Liver (tissue), 9 donors: ENCODE measurements around the gene GEMIN5. TPM values are rescaled to one million over a fixed set of nuclear protein-coding genes. Genes with fewer than 3 reads are reported as not detected.

ENCODE experiments used
- DNase-seq: peaks from one replicate; pipeline ENCODE4 v3.0.0-alpha.2; 2017; ENCODE audit warnings: low spot score
- H3K27ac ChIP-seq, 2 donors: one replicate each; pipeline ENCODE4 v1.7.0; 2013; ENCODE audit warnings: inconsistent platforms in 2 of 2, low read length in 2 of 2, control low read depth in 1 of 2, low read depth in 1 of 2, mild to moderate bottlenecking in 1 of 2
- H3K27me3 ChIP-seq, 4 donors: one replicate each; pipeline versions ENCODE4 v1.6.1 to v1.7.0; 2013; ENCODE audit warnings: low read length in 3 of 4, inconsistent platforms in 1 of 4, mild to moderate bottlenecking in 1 of 4, moderate library complexity in 1 of 4; ENCODE audit not compliant: control insufficient read depth in 4 of 4, insufficient read depth in 4 of 4
- H3K36me3 ChIP-seq, 4 donors: one replicate each; pipeline versions ENCODE4 v1.6.1 to v1.7.0; 2013; ENCODE audit warnings: low read length in 3 of 4, mild to moderate bottlenecking in 3 of 4, low read depth in 1 of 4, moderate library complexity in 1 of 4; ENCODE audit not compliant: control insufficient read depth in 4 of 4, insufficient read depth in 3 of 4
- H3K4me1 ChIP-seq, 4 donors: one replicate each; pipeline versions ENCODE4 v1.6.1 to v1.7.0; 2013; ENCODE audit warnings: low read length in 3 of 4, mild to moderate bottlenecking in 3 of 4, moderate library complexity in 1 of 4; ENCODE audit not compliant: control insufficient read depth in 4 of 4, insufficient read depth in 4 of 4
- H3K4me3 ChIP-seq, 3 donors: one replicate each; pipeline versions ENCODE4 v1.6.1 to v1.7.0; 2013; ENCODE audit warnings: low read length in 3 of 3, control low read depth in 1 of 3, low read depth in 1 of 3, mild to moderate bottlenecking in 1 of 3
- H3K9ac ChIP-seq, 2 donors: one replicate each; pipeline ENCODE4 v1.7.0; 2013; ENCODE audit warnings: low read length in 2 of 2, mild to moderate bottlenecking in 2 of 2, moderate library complexity in 2 of 2, control low read depth in 1 of 2, low read depth in 1 of 2
- H3K9me3 ChIP-seq, 4 donors: one replicate each; pipeline versions ENCODE4 v1.6.1 to v1.7.0; 2013; ENCODE audit warnings: low read length in 3 of 4; ENCODE audit not compliant: control insufficient read depth in 4 of 4
- EGR1 ChIP-seq, 2 donors: IDR thresholded peaks; 2 replicates each; pipeline ENCODE4 v1.6.1; 2016 to 2018; ENCODE audit warnings: antibody characterized with exemption in 2 of 2, low read depth in 2 of 2
- FOXA1 ChIP-seq: IDR thresholded peaks from 2 replicates; pipeline ENCODE4 v1.6.1; 2016; ENCODE audit warnings: antibody characterized with exemption
- HNF4A ChIP-seq, 2 donors: conservative IDR thresholded peaks; 2 replicates each; pipeline ENCODE4 v1.6.1; 2016; ENCODE audit warnings: antibody characterized with exemption in 2 of 2, mild to moderate bottlenecking in 2 of 2
- HNF4G ChIP-seq: IDR thresholded peaks from 2 replicates; pipeline ENCODE4 v1.6.1; 2016; ENCODE audit warnings: antibody characterized with exemption
- JUND ChIP-seq, 2 donors: IDR thresholded peaks; 2 replicates each; pipeline ENCODE4 v1.6.1; 2016; ENCODE audit warnings: antibody characterized with exemption in 2 of 2
- NR2F2 ChIP-seq: IDR thresholded peaks from 2 replicates; pipeline ENCODE4 v1.6.1; 2016; ENCODE audit warnings: antibody characterized with exemption
- RAD21 ChIP-seq, 2 donors: IDR thresholded peaks; 2 replicates each; pipeline ENCODE4 v1.6.1; 2016; ENCODE audit warnings: antibody characterized with exemption in 2 of 2, mild to moderate bottlenecking in 2 of 2
- RXRA ChIP-seq, 2 donors: IDR thresholded peaks; 2 replicates each; pipeline ENCODE4 v1.6.1; 2017 to 2018; ENCODE audit warnings: antibody characterized with exemption in 2 of 2, mild to moderate bottlenecking in 1 of 2
- SP1 ChIP-seq: IDR thresholded peaks from 2 replicates; pipeline ENCODE4 v1.6.1; 2018; ENCODE audit warnings: antibody characterized with exemption, mild to moderate bottlenecking
- TAF1 ChIP-seq: conservative IDR thresholded peaks from 2 replicates; pipeline ENCODE4 v1.6.1; 2016; ENCODE audit warnings: antibody characterized with exemption, mild to moderate bottlenecking
- WGBS: extraction: QIAGEN DNeasy Blood & Tissue Kit; methylation state at CpG from one replicate; pipeline ENCODE4 v1.1.7; 2013; 5-methylcytosine and 5-hydroxymethylcytosine counted together
- polyA plus RNA-seq, 2 donors: library from polyadenylated mRNA; stranded (reverse) in 1 of 2; unstranded in 1 of 2; fragments of 200-250 nt in 1 of 2; fragments of >200 nt in 1 of 2; fragmentation: Nextera tagmentation in 1 of 2; extraction: Ambion mirVana in 1 of 2; gene quantifications; one replicate each; pipeline versions ENCODE4 v1.2.1 to v1.2.3, GENCODE V29; 2013 to 2015
- total RNA-seq, 2 donors: library from RNA; depleted of rRNA; stranded (reverse); fragments of >200 nt; gene quantifications; one replicate each; pipeline ENCODE4 v1.2.3, GENCODE V29; 2014
- TF ChIP-seq, protein P1 (sequence below): IDR thresholded peaks from 2 replicates; pipeline ENCODE4 v1.6.1; 2016; ENCODE audit warnings: antibody characterized with exemption
- TF ChIP-seq, protein P2 (sequence below): IDR thresholded peaks from 2 replicates; pipeline ENCODE4 v1.6.1; 2016; ENCODE audit warnings: antibody characterized with exemption
- TF ChIP-seq, protein P3 (sequence below): fragments of 150-350 bp; IDR thresholded peaks from 2 replicates; pipeline ENCODE4 v1.5.1; 2017; ENCODE audit warnings: improper control_type of control experiment, low read depth, low read length; ENCODE audit not compliant: missing input control
- TF ChIP-seq, protein P4 (sequence below): IDR thresholded peaks from 2 replicates; pipeline ENCODE4 v1.6.1; 2016; ENCODE audit warnings: antibody characterized with exemption
- TF ChIP-seq, protein P5 (sequence below): IDR thresholded peaks from 2 replicates; pipeline ENCODE4 v1.6.1; 2016; ENCODE audit warnings: antibody characterized with exemption, mild to moderate bottlenecking
- donor health status: healthy.
- donor health status: healthy.
- donor health status: healthy.
- donor health status: healthy.
- donor health status: healthy.

GEMIN5 gene
- total and polyA plus RNA-seq, 4 donors, result 3.0 to 10.3 (median 6.2) TPM

DNA sequence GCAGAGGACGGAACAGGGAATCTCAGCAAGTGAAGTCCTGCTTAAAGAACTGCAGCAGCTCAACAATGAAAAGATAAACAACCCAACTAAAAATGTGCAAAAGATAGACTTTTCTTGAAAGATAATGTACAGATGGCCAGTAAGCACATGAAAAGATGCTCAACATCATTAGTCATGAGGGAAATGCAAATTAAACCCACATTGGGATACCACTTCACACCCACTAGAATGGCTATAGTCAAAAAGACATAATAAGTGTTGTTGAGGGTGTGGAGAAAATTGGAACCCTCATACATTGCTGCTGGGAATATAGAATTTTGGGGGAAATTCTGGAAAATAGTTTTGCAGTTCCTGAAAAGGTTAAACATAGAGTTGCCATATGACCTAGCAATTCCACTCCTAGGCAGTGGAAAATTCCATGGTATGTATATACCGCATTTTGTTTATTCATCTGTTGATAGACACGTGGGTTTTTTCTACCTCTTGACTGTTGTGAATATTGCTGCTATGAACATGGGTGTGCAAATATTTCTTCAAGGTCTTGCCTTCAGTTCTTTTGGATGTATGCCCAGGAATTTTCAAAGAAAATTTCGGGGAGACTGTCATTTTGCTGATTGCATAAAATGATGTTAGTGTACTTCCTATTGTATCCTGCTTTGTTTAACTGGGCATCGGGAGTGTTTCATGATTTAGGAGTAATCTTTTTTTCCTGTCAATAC, 72.4 kb downstream of the GEMIN5 start:
- TF ChIP-seq, protein P1, sequence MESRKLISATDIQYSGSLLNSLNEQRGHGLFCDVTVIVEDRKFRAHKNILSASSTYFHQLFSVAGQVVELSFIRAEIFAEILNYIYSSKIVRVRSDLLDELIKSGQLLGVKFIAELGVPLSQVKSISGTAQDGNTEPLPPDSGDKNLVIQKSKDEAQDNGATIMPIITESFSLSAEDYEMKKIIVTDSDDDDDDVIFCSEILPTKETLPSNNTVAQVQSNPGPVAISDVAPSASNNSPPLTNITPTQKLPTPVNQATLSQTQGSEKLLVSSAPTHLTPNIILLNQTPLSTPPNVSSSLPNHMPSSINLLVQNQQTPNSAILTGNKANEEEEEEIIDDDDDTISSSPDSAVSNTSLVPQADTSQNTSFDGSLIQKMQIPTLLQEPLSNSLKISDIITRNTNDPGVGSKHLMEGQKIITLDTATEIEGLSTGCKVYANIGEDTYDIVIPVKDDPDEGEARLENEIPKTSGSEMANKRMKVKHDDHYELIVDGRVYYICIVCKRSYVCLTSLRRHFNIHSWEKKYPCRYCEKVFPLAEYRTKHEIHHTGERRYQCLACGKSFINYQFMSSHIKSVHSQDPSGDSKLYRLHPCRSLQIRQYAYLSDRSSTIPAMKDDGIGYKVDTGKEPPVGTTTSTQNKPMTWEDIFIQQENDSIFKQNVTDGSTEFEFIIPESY, result no peak
- TF ChIP-seq TAF1 (no peak), JUND (IDR thresholded peaks at IDR 0.05) (no peak), FOXA1 (no peak), HNF4A (conservative IDR thresholded peaks at IDR 0.05) (no peak), EGR1 (IDR thresholded peaks at IDR 0.05; ENCODE audit: low read depth in 2 of 2) (no peak), RAD21 (IDR thresholded peaks at IDR 0.05) (no peak), HNF4G (no peak), NR2F2 (no peak), SP1 (no peak)
- TF ChIP-seq, protein P2, sequence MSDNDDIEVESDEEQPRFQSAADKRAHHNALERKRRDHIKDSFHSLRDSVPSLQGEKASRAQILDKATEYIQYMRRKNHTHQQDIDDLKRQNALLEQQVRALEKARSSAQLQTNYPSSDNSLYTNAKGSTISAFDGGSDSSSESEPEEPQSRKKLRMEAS, result no peak
- TF ChIP-seq, protein P3, sequence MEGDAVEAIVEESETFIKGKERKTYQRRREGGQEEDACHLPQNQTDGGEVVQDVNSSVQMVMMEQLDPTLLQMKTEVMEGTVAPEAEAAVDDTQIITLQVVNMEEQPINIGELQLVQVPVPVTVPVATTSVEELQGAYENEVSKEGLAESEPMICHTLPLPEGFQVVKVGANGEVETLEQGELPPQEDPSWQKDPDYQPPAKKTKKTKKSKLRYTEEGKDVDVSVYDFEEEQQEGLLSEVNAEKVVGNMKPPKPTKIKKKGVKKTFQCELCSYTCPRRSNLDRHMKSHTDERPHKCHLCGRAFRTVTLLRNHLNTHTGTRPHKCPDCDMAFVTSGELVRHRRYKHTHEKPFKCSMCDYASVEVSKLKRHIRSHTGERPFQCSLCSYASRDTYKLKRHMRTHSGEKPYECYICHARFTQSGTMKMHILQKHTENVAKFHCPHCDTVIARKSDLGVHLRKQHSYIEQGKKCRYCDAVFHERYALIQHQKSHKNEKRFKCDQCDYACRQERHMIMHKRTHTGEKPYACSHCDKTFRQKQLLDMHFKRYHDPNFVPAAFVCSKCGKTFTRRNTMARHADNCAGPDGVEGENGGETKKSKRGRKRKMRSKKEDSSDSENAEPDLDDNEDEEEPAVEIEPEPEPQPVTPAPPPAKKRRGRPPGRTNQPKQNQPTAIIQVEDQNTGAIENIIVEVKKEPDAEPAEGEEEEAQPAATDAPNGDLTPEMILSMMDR, result no peak
- TF ChIP-seq, protein P4, sequence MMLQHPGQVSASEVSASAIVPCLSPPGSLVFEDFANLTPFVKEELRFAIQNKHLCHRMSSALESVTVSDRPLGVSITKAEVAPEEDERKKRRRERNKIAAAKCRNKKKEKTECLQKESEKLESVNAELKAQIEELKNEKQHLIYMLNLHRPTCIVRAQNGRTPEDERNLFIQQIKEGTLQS, result no peak
- 62% methylated on average over 5 of the region's 5 CpGs for WGBS
- no peak overlapping the region for H3K9ac ChIP-seq
- H3K9me3 ChIP-seq, result no peaks in the 10 kb centered on the region
- no peak overlapping the region for H3K27ac ChIP-seq
- peaks cover 0 to 3% (median 1%) of the 10 kb centered on the region in 4 donors for H3K4me1 ChIP-seq
- H3K36me3 ChIP-seq, result peaks cover 0 to 20% (median 15%) of the 10 kb centered on the region in 4 donors
- H3K4me3 ChIP-seq, result no peak overlapping the region
- H3K27me3 ChIP-seq, result no peaks in the 10 kb centered on the region
- no peak for DNase-seq

DNA sequence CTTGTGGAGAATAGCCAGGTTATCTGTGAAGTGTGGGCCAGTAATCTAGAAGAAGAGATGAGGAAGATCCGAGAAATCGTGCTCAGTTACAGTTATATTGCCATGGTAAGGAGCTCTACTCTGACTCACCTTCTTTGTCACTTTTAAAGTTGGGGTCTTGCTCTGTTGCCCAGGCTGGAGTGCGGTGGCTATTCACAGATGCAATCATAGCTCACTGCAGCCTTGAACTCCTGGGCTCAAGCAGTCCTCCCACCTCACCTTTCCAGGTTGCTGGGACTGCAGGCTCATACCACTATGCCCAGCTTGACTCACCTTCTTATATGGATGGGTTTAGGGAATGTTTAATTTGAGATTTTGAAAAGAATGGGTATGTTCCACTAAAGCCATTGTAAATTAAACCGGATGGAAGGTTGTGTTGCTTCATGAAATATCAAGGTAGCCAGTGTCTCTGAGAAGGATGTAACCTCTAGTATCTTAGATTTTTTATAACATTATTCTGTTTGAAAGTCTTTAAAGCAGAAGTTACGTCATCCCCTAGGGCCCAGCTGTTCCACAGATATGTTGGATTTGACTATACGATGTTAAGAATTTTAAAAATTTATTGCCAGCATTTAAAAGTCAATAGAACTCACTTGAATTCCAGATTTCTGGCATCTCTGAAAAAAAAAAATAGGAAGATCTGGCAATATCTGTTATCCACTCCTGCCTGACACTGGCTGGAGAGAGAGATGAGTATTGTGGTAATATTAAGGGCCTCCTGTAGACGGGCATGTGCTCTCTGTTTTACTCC, 74.5 kb downstream of the GEMIN5 start:
- TF ChIP-seq, protein P5, sequence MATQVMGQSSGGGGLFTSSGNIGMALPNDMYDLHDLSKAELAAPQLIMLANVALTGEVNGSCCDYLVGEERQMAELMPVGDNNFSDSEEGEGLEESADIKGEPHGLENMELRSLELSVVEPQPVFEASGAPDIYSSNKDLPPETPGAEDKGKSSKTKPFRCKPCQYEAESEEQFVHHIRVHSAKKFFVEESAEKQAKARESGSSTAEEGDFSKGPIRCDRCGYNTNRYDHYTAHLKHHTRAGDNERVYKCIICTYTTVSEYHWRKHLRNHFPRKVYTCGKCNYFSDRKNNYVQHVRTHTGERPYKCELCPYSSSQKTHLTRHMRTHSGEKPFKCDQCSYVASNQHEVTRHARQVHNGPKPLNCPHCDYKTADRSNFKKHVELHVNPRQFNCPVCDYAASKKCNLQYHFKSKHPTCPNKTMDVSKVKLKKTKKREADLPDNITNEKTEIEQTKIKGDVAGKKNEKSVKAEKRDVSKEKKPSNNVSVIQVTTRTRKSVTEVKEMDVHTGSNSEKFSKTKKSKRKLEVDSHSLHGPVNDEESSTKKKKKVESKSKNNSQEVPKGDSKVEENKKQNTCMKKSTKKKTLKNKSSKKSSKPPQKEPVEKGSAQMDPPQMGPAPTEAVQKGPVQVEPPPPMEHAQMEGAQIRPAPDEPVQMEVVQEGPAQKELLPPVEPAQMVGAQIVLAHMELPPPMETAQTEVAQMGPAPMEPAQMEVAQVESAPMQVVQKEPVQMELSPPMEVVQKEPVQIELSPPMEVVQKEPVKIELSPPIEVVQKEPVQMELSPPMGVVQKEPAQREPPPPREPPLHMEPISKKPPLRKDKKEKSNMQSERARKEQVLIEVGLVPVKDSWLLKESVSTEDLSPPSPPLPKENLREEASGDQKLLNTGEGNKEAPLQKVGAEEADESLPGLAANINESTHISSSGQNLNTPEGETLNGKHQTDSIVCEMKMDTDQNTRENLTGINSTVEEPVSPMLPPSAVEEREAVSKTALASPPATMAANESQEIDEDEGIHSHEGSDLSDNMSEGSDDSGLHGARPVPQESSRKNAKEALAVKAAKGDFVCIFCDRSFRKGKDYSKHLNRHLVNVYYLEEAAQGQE, result no peak
- no peak for TF ChIP-seq RXRA (IDR thresholded peaks at IDR 0.05)
- no peak for TF ChIP-seq EGR1 (IDR thresholded peaks at IDR 0.05; ENCODE audit: low read depth in 2 of 2)
- no peak for TF ChIP-seq HNF4G
- no peak for TF ChIP-seq RAD21 (IDR thresholded peaks at IDR 0.05)
- no peak for TF ChIP-seq FOXA1
- TF ChIP-seq, protein P2, result no peak
- TF ChIP-seq, protein P3, result no peak
- TF ChIP-seq, protein P4, result no peak
- DNase-seq, result no peak
- Histone ChIP-seq H3K36me3 (peaks cover 0 to 17% (median 12%) of the 10 kb centered on the region in 4 donors), H3K4me3 (no peak overlapping the region), H3K27me3 (no peaks in the 10 kb centered on the region), H3K9me3 (no peaks in the 10 kb centered on the region), H3K4me1 (peaks cover 4 to 18% (median 17%) of the 10 kb centered on the region in 4 donors), H3K9ac (no peak overlapping the region), H3K27ac (no peak overlapping the region)
- WGBS, result 95% methylated on average over 7 of the region's 7 CpGs
